ENCODE results near the gene RNF222. TPM values are rescaled to one million over a fixed set of nuclear protein-coding genes. Genes with fewer than 3 reads are reported as not detected.
"Not testable (repeated sequence)": the region's sequence is repeated elsewhere in the genome, so short reads cannot be mapped to it uniquely, and the experiment has no call there.

Gene RNF222
- total RNA-seq, 1 donor from 2014 or later: not detected

DNA sequence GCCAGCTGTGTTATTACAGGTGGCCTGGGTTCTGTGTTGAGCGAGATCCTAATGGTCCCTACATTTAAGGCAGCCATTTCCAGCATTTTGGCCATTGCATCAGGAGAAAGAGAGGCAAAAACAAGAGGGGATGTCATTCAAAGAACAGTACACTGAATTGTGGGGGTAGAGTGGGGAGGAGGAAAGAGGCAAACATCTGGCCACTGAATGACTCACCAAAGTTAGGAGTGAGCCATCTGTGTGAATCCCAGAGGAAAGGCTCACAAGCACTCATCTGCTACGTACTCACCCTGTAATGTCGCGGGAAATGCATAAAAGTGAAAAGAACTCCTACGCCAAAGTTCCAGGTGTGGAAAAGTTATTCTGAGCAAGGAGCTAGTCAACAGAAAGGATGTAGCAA lies 37.9 kb downstream of the RNF222 start:
- DNase-seq (ENCODE audit: low read depth): peak; percentile 76
- TF ChIP-seq, protein P1, sequence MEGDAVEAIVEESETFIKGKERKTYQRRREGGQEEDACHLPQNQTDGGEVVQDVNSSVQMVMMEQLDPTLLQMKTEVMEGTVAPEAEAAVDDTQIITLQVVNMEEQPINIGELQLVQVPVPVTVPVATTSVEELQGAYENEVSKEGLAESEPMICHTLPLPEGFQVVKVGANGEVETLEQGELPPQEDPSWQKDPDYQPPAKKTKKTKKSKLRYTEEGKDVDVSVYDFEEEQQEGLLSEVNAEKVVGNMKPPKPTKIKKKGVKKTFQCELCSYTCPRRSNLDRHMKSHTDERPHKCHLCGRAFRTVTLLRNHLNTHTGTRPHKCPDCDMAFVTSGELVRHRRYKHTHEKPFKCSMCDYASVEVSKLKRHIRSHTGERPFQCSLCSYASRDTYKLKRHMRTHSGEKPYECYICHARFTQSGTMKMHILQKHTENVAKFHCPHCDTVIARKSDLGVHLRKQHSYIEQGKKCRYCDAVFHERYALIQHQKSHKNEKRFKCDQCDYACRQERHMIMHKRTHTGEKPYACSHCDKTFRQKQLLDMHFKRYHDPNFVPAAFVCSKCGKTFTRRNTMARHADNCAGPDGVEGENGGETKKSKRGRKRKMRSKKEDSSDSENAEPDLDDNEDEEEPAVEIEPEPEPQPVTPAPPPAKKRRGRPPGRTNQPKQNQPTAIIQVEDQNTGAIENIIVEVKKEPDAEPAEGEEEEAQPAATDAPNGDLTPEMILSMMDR (IDR thresholded peaks at IDR 0.05; ENCODE audit: insufficient read depth, low read length, poor library complexity, severe bottlenecking): no peak
- Histone ChIP-seq H3K4me3 (ENCODE audit: low read depth, low read length) (no peak overlapping the region), H3K36me3 (ENCODE audit: control insufficient read depth, insufficient read depth, low read length) (no peaks in the 10 kb centered on the region), H3K27me3 (ENCODE audit: control insufficient read depth, insufficient read depth, low read length) (no peaks in the 10 kb centered on the region)

DNA sequence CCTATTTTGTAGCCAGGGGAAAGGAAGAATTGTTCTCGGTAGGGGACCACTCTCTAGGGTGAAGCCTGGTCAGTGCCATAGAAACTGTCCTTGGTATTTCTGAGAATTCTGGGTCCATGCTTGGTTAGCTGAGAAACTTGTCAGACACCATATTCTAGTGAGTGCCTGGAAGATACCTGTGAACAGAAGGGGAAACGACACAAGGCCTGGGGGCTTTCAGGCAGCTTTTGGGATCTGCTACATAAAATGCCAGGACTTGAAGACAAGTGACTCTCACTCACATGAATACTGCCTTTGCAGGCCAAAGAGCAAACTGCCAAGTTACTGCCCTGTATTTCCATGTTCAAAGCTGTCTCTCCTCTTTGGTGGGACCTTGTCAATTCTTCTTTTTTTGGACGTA lies 39.7 kb downstream of the RNF222 start:
- H3K27me3 ChIP-seq (ENCODE audit: control insufficient read depth, insufficient read depth, low read length): no peaks in the 10 kb centered on the region
- TF ChIP-seq, protein P1 (IDR thresholded peaks at IDR 0.05; ENCODE audit: insufficient read depth, low read length, poor library complexity, severe bottlenecking): no peak
- H3K4me3 ChIP-seq (ENCODE audit: low read depth, low read length): no peak overlapping the region
- no peaks in the 10 kb centered on the region for H3K36me3 ChIP-seq (ENCODE audit: control insufficient read depth, insufficient read depth, low read length)
- DNase-seq (ENCODE audit: low read depth): no peak

DNA sequence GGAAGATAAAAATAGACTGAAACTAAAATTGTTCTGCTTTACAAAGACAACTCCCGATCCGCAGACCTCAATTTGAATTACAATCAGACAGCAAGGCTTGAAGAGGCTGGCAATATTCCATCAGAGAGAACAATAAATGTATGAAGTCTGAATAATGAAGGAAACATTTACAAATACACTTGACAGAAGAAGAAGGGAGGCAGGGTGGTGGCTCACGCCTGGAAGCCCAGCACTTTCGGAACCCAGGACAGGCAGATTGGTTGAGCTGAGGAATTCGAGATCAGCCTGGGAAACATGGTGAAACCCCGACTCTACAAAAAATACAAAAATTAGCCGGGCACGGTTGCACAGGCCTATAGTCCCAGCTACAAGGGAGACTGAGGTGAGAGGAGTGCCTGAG lies 43.4 kb downstream of the RNF222 start:
- Histone ChIP-seq H3K4me3 (ENCODE audit: low read depth, low read length) (no peak overlapping the region), H3K27me3 (ENCODE audit: control insufficient read depth, insufficient read depth, low read length) (no peaks in the 10 kb centered on the region), H3K36me3 (ENCODE audit: control insufficient read depth, insufficient read depth, low read length) (no peaks in the 10 kb centered on the region)
- TF ChIP-seq, protein P1 (IDR thresholded peaks at IDR 0.05; ENCODE audit: insufficient read depth, low read length, poor library complexity, severe bottlenecking): no peak
- no peak for DNase-seq (ENCODE audit: low read depth)

DNA sequence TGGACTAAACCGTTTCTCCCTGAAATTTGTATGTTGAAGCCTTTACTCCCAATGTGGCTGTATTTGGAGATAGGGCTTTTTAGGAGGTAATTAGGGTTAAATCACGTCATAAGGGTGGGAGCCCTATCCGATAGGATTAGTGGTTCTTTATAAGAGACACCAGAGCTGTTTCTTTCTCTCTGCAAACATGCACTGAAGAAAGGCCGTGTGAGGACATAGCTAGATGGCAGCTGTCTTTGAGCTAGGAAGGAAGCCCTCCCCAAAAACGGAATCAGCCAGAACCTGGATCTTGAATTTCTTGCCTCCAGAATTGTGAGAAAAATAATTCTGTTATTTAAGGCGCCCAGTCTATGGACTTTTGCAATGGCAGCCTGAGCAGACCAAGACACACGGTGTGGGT lies 43.9 kb downstream of the RNF222 start:
- Histone ChIP-seq H3K4me3 (ENCODE audit: low read depth, low read length) (no peak overlapping the region), H3K27me3 (ENCODE audit: control insufficient read depth, insufficient read depth, low read length) (no peaks in the 10 kb centered on the region), H3K36me3 (ENCODE audit: control insufficient read depth, insufficient read depth, low read length) (no peaks in the 10 kb centered on the region)
- TF ChIP-seq, protein P1 (IDR thresholded peaks at IDR 0.05; ENCODE audit: insufficient read depth, low read length, poor library complexity, severe bottlenecking): no peak
- DNase-seq (ENCODE audit: low read depth): no peak

DNA sequence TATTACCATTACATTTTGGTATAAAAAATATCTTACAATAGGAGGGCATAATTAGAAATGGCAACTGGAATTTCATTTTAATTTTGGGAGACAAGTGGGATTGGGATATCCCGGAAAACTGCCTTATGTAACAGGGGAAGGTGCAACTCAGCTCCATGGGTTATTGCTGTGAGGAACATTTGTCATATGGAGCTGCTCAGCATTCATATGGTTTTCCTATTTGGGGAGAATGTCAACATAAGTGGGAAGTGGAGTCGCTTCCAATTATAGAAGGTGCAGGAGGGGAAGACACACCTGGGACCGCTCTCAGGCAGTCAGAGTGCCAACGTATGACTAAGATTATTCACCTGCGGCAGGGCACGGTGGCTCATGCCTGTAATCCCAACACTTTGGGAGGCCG lies 47.3 kb downstream of the RNF222 start:
- DNase-seq (ENCODE audit: low read depth): no peak
- H3K27me3 ChIP-seq (ENCODE audit: control insufficient read depth, insufficient read depth, low read length): peaks cover 14% of the 10 kb centered on the region
- H3K36me3 ChIP-seq (ENCODE audit: control insufficient read depth, insufficient read depth, low read length): no peaks in the 10 kb centered on the region
- TF ChIP-seq, protein P1 (IDR thresholded peaks at IDR 0.05; ENCODE audit: insufficient read depth, low read length, poor library complexity, severe bottlenecking): no peak
- H3K4me3 ChIP-seq (ENCODE audit: low read depth, low read length): no peak overlapping the region

DNA sequence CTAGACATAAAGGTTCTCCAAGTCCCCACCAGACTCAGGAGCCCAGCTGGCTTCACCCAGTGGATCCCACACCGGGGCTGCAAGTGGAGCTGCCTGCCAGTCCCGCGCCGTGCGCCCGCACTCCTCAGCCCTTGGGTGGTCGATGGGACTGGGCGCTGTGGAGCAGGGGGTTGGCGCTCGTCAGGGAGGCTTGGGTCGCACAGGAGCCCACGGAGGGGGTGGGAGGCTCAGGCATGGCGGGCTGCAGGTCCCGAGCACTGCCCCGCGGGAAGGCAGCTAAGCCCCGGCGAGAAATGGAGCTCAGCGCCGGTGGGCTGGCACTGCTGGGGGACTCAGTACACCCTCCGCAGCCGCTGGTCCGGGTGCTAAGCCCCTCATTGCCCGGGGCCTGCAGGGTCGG lies 50.6 kb downstream of the RNF222 start:
- H3K27me3 ChIP-seq (ENCODE audit: control insufficient read depth, insufficient read depth, low read length): peaks cover 15% of the 10 kb centered on the region
- not testable (repeated sequence) for DNase-seq (ENCODE audit: low read depth); H3K36me3 ChIP-seq (ENCODE audit: control insufficient read depth, insufficient read depth, low read length); H3K4me3 ChIP-seq (ENCODE audit: low read depth, low read length)
